Activated naive CD4-positive, alpha-beta T cell treated with anti-CD3 and anti-CD28 coated beads, Interleukin-2, amount 10 ng/mL, durations not matched to agents 5 hours and 36 hours (primary cell): ENCODE measurements around the gene DVL2. TPM values are rescaled to one million over a fixed set of nuclear protein-coding genes. Genes with fewer than 3 reads are reported as not detected.
A peak's percentile ranks its signal among the peaks of the same experiment; 100 is the strongest.

ENCODE experiments used
- microRNA-seq: library from miRNA; unstranded; fragments of <30 nt; microRNA quantifications from one replicate; pipeline ENCODE4 v1.2.0, GENCODE V29; 2022; ENCODE audit warnings: borderline microRNAs expressed, borderline replicate concordance
- total RNA-seq, 2 experiments: library from RNA; stranded (reverse); gene quantifications; one replicate each; pipeline ENCODE4 v1.2.3, GENCODE V29; 2021

Gene DVL2
- 10 to 100 TPM; 47.0 to 47.5 TPM for total RNA-seq

GRCh38 chr17:7234083-7234951 is at the start of gene DVL2:
Gene DVL2, minus strand, starts transcription at chr17:7234517. Its CDS starts 255 bp downstream, at chr17:7234262.

GRCh38 chr17:7281074-7281952 is 47.0 kb upstream of the DVL2 start, which contains the start of gene SLC2A4:
Gene SLC2A4, plus strand, starts transcription at chr17:7281718. Its CDS starts 217 bp downstream, at chr17:7281935.

GRCh38 chr17:7262192-7262934 is 28.0 kb upstream of the DVL2 start, which contains the start of gene CLDN7:
Gene CLDN7, minus strand, starts transcription at chr17:7262478. Its CDS starts 435 bp downstream, at chr17:7262043.

GRCh38 chr17:7252176-7253043 is 18.1 kb upstream of the DVL2 start, which contains the start of gene ELP5:
Gene ELP5, plus strand, starts transcription at chr17:7252215. Its CDS starts 336 bp downstream, at chr17:7252551.

GRCh38 chr17:7251661-7252175 is 17.4 kb upstream of the DVL2 start, which contains the start of gene CTDNEP1:
Gene CTDNEP1, minus strand, starts transcription at chr17:7251734. Its CDS starts 438 bp downstream, at chr17:7251296.

GRCh38 chr17:7241783-7242716 is 7.7 kb upstream of the DVL2 start, which contains the start of gene GABARAP:
Gene GABARAP, minus strand, starts transcription at chr17:7242449. Its CDS starts 119 bp downstream, at chr17:7242330.

GRCh38 chr17:7239091-7240027 is 5.0 kb upstream of the DVL2 start, which contains the start of gene PHF23:
Gene PHF23, minus strand, starts transcription at chr17:7239457. Its CDS starts 178 bp downstream, at chr17:7239279.

GRCh38 chr17:7219812-7220592 is 14.3 kb downstream of the DVL2 start, which contains the start of the genes ACADVL and DLG4:
Gene ACADVL, plus strand, starts transcription at chr17:7219938. Its CDS starts 47 bp downstream, at chr17:7219985.
Gene DLG4, minus strand, starts transcription at chr17:7219836.

GRCh38 chr17:7179317-7180254 is 54.7 kb downstream of the DVL2 start, which contains the start of gene ASGR1:
Gene ASGR1, minus strand, starts transcription at chr17:7179370. Its CDS starts 807 bp downstream, at chr17:7178563.

Small RNA genes within 50 kb of the gene (microRNA-seq; reads per million reads assigned to microRNA genes)
- gene MIR324, result 533 reads per million, percentile 85 among the genes with 10 or more reads in this experiment

Other genes starting within 250 kb of the DVL2 start
- gene ALOX12, start 238.5 kb downstream of the DVL2 start, total RNA-seq, result not detected
- gene RNASEK, start 221.9 kb downstream of the DVL2 start, total RNA-seq, result 100 to 1,000 TPM; 170 to 178 TPM
- gene BCL6B, start 211.5 kb downstream of the DVL2 start, total RNA-seq, result 1 to 10 TPM in 1 of 2 experiments, under 1 TPM in 1; 0.46 to 1.0 TPM
- gene SLC16A13, start 198.5 kb downstream of the DVL2 start, total RNA-seq, result 10 to 100 TPM; 23.8 to 25.0 TPM
- gene SLC16A11, start 190.4 kb downstream of the DVL2 start, total RNA-seq, result under 1 TPM; 0.12 to 0.25 TPM
- not detected for gene CLEC10A, start 154.3 kb downstream of the DVL2 start, total RNA-seq
- not detected for gene ASGR2, start 119.7 kb downstream of the DVL2 start, total RNA-seq
- 1 to 10 TPM in 1 of 2 experiments, under 1 TPM in 1; 0.63 to 1.2 TPM for gene ASGR1, start 55.1 kb downstream of the DVL2 start, total RNA-seq
- 10 to 100 TPM; 11.6 to 11.9 TPM for gene DLG4, start 14.7 kb downstream of the DVL2 start, total RNA-seq
- gene ACADVL, start 14.6 kb downstream of the DVL2 start, total RNA-seq, result 100 to 1,000 TPM; 291 to 311 TPM
- 10 to 100 TPM; 53.9 to 55.9 TPM for gene PHF23, start 4.9 kb upstream of the DVL2 start, total RNA-seq
- gene GABARAP, start 7.9 kb upstream of the DVL2 start, total RNA-seq, result 100 to 1,000 TPM; 276 to 282 TPM
- gene CTDNEP1, start 17.2 kb upstream of the DVL2 start, total RNA-seq, result 100 to 1,000 TPM; 154 to 160 TPM
- 10 to 100 TPM; 36.2 to 44.5 TPM for gene ELP5, start 17.7 kb upstream of the DVL2 start, total RNA-seq
- under 1 TPM; 0.53 to 0.76 TPM for gene CLDN7, start 28.0 kb upstream of the DVL2 start, total RNA-seq
- not detected for gene SLC2A4, start 47.2 kb upstream of the DVL2 start, total RNA-seq
- gene YBX2, start 60.1 kb upstream of the DVL2 start, total RNA-seq, result under 1 TPM; 0.55 to 0.67 TPM
- 100 to 1,000 TPM; 429 to 433 TPM for gene EIF5A, start 73.1 kb upstream of the DVL2 start, total RNA-seq
- 10 to 100 TPM; 67.6 to 77.5 TPM for gene GPS2, start 80.8 kb upstream of the DVL2 start, total RNA-seq
- gene NEURL4, start 94.8 kb upstream of the DVL2 start, total RNA-seq, result 10 to 100 TPM; 35.8 to 41.7 TPM
- 100 to 1,000 TPM; 738 to 785 TPM for gene ACAP1, start 102.0 kb upstream of the DVL2 start, total RNA-seq
- 1 to 10 TPM; 7.0 to 7.1 TPM for gene KCTD11, start 117.6 kb upstream of the DVL2 start, total RNA-seq
- not detected for gene TMEM95, start 120.6 kb upstream of the DVL2 start, total RNA-seq
- gene TNK1, start 146.6 kb upstream of the DVL2 start, total RNA-seq, result 1 to 10 TPM; 1.6 to 1.9 TPM
- gene PLSCR3, start 160.0 kb upstream of the DVL2 start, total RNA-seq, result 100 to 1,000 TPM; 159 to 160 TPM
- 10 to 100 TPM; 66.2 to 67.9 TPM for gene TMEM256, start 169.6 kb upstream of the DVL2 start, total RNA-seq
- gene NLGN2, start 173.3 kb upstream of the DVL2 start, total RNA-seq, result 1 to 10 TPM; 4.9 to 5.1 TPM
- not detected for gene SPEM1, start 185.8 kb upstream of the DVL2 start, total RNA-seq
- not detected for gene SPEM2, start 191.1 kb upstream of the DVL2 start, total RNA-seq
- not detected for gene SPEM3, start 194.3 kb upstream of the DVL2 start, total RNA-seq
- gene TMEM102, start 200.9 kb upstream of the DVL2 start, total RNA-seq, result 10 to 100 TPM; 16.3 to 17.0 TPM
- gene FGF11, start 205.0 kb upstream of the DVL2 start, total RNA-seq, result 10 to 100 TPM; 21.3 to 21.6 TPM
- gene CHRNB1, start 210.5 kb upstream of the DVL2 start, total RNA-seq, result 10 to 100 TPM; 15.3 to 19.0 TPM
- 10 to 100 TPM; 29.0 to 29.5 TPM for gene ZBTB4, start 245.1 kb upstream of the DVL2 start, total RNA-seq
- gene SLC35G6, start 246.9 kb upstream of the DVL2 start, total RNA-seq, result not detected
- gene POLR2A, start 249.8 kb upstream of the DVL2 start, total RNA-seq, result 100 to 1,000 TPM; 174 to 175 TPM